Testis (tissue), 2 donors: ENCODE results near the gene E2F2.
"Not testable (repeated sequence)": the region's sequence is repeated elsewhere in the genome, so short reads cannot be mapped to it uniquely, and the experiment has no call there.

Experiments
- CTCF ChIP-seq, 3 experiments: fragments of 450-650 bp in 2 of 3; fragments of 200-600 bp in 1 of 3; sonication (generic) in 1 of 3; IDR thresholded peaks; one replicate each; pipeline ENCODE4 v1.5.1; 2016 to 2019; ENCODE audit warnings: antibody characterized with exemption in 3 of 3, mild to moderate bottlenecking in 2 of 3, moderate library complexity in 1 of 3
- POLR2A ChIP-seq: fragments of 450-650 bp; IDR thresholded peaks from one replicate; pipeline ENCODE4 v1.6.1; 2017; ENCODE audit warnings: antibody characterized with exemption, mild to moderate bottlenecking, moderate library complexity

GRCh38 chr1:23492776-23493175 lies 38.3 kb downstream of the E2F2 start:
- not testable (repeated sequence) for TF ChIP-seq CTCF (IDR thresholded peaks at IDR 0.05); POLR2A
